ENCODE data around the gene KCNH4. TPM values are rescaled to one million over a fixed set of nuclear protein-coding genes. Genes with fewer than 3 reads are reported as not detected.
A peak's percentile ranks its signal among the peaks of the same experiment; 100 is the strongest.

The KCNH4 gene
- total RNA-seq, 1 donor from 2014 or later, result not detected

- H3K27me3 ChIP-seq, result no peaks in the 10 kb centered on the region
- H3K4me3 Mint-ChIP-seq, result no peak overlapping the region
- H3K4me1 Mint-ChIP-seq, result peaks cover 3% of the 10 kb centered on the region
- no peaks in the 10 kb centered on the region for H4K20me1 ChIP-seq (ENCODE audit: low read depth)
- DNase-seq (ENCODE audit: low spot score), result no peak
- no peak overlapping the region for H3K9ac ChIP-seq
- no peaks in the 10 kb centered on the region for H3K36me3 ChIP-seq
- H3K27me3 Mint-ChIP-seq (ENCODE audit: insufficient read depth, low read depth), result peaks cover 13% of the 10 kb centered on the region
- no peak overlapping the region for H2AFZ ChIP-seq (replicated peaks)
- H3K79me2 ChIP-seq (ENCODE audit: low read depth), result no peaks in the 10 kb centered on the region
- TF ChIP-seq EZH2phosphoT487 (IDR thresholded peaks at IDR 0.05) (no peak), EZH2 (IDR thresholded peaks at IDR 0.05) (no peak)
- TF ChIP-seq, protein P1, sequence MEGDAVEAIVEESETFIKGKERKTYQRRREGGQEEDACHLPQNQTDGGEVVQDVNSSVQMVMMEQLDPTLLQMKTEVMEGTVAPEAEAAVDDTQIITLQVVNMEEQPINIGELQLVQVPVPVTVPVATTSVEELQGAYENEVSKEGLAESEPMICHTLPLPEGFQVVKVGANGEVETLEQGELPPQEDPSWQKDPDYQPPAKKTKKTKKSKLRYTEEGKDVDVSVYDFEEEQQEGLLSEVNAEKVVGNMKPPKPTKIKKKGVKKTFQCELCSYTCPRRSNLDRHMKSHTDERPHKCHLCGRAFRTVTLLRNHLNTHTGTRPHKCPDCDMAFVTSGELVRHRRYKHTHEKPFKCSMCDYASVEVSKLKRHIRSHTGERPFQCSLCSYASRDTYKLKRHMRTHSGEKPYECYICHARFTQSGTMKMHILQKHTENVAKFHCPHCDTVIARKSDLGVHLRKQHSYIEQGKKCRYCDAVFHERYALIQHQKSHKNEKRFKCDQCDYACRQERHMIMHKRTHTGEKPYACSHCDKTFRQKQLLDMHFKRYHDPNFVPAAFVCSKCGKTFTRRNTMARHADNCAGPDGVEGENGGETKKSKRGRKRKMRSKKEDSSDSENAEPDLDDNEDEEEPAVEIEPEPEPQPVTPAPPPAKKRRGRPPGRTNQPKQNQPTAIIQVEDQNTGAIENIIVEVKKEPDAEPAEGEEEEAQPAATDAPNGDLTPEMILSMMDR (IDR thresholded peaks at IDR 0.05), result no peak
- H3K4me2 ChIP-seq, result no peak overlapping the region
- no peaks in the 10 kb centered on the region for H3K9me3 Mint-ChIP-seq
- no peak overlapping the region for H3K27ac Mint-ChIP-seq
- no peak overlapping the region for H3K27ac ChIP-seq
- no peaks in the 10 kb centered on the region for H3K9me3 ChIP-seq (ENCODE audit: low read depth)
- no peaks in the 10 kb centered on the region for H3K4me1 ChIP-seq
- no peaks in the 10 kb centered on the region for H3K36me3 Mint-ChIP-seq
- no peaks in the 10 kb centered on the region for H3F3A ChIP-seq (ENCODE audit: low read depth)
- H3K4me3 ChIP-seq, result no peak overlapping the region
Observed at GRCh38 chr17:42165751-42166150, 15.2 kb downstream of the KCNH4 start.

DNA sequence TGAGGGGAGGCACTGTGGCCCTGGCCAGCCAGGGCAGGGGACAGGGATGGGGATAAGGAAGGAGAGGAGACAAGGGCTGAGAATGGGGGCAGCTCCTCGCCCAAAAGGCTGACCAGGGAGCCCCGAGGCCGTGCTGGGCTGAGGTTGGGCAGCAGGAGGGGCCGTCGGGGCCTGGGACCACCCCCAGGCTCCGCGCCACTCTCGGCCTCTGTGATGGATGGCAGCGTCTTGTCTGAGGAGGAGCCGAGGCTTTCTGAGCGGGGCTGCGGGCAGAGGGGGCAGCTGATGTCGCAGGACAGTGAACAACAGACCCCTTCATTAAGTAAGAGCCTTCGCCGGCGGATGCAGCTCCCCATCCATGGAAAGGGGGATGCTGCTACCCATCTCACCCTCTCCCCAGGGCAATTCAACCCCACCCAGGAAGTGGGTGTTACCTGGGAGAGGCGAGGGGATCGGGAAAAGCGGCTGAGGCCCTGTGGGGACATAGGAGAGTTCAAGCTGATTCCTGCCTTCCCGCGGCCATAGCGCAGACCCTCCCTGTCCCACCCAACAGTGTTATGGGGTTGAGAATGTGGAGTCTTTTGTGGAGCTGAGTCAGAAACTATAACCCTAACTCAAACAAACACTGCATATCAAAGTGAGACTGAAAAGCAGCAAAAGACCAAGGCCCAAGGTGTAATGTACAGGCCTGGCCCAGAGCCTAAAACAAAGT is 17.1 kb downstream of the KCNH4 start:
- no peaks in the 10 kb centered on the region for H3K36me3 ChIP-seq
- H3K27me3 ChIP-seq, result no peaks in the 10 kb centered on the region
- Mint-ChIP-seq H3K27me3 (ENCODE audit: insufficient read depth, low read depth) (peaks cover 15% of the 10 kb centered on the region), H3K27ac (peak overlapping the region; percentile 74), H3K4me3 (no peak overlapping the region), H3K36me3 (no peaks in the 10 kb centered on the region), H3K9me3 (no peaks in the 10 kb centered on the region), H3K4me1 (peaks cover 19% of the 10 kb centered on the region)
- H3K9me3 ChIP-seq (ENCODE audit: low read depth), result no peaks in the 10 kb centered on the region
- H3K4me2 ChIP-seq, result no peak overlapping the region
- no peak overlapping the region for H3K4me3 ChIP-seq
- H3K79me2 ChIP-seq (ENCODE audit: low read depth), result no peaks in the 10 kb centered on the region
- H3F3A ChIP-seq (ENCODE audit: low read depth), result no peaks in the 10 kb centered on the region
- TF ChIP-seq, protein P1 (IDR thresholded peaks at IDR 0.05), result no peak
- TF ChIP-seq EZH2phosphoT487 (IDR thresholded peaks at IDR 0.05) (no peak), EZH2 (IDR thresholded peaks at IDR 0.05) (no peak)
- H3K9ac ChIP-seq, result no peak overlapping the region
- H3K4me1 ChIP-seq, result no peaks in the 10 kb centered on the region
- H3K27ac ChIP-seq, result no peak overlapping the region
- H4K20me1 ChIP-seq (ENCODE audit: low read depth), result no peaks in the 10 kb centered on the region
- no peak for DNase-seq (ENCODE audit: low spot score)
- no peak overlapping the region for H2AFZ ChIP-seq (replicated peaks)

DNA sequence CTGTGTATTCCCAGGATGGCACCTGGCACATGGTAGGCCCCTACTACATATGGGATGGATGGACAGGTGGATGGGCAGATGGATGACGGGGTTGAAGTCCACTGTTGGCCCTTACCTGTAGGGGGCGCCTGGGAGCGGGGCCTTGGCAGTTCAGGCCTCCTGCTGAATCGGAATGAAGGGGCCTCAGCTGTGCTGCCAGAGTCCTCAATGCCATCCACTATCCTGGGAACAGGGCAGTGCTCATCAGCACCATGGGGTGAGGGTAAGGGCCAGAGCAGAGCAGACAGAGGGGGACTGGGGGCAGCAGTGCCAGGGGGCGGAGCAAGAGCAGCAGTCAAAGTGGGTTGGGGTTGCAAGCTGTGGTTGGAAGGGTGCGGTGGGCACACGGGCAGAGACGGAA is 17.8 kb downstream of the KCNH4 start:
- no peak overlapping the region for H3K4me2 ChIP-seq
- no peak overlapping the region for H3K4me3 ChIP-seq
- Mint-ChIP-seq H3K36me3 (no peaks in the 10 kb centered on the region), H3K9me3 (no peaks in the 10 kb centered on the region), H3K4me3 (peak overlapping the region; percentile 50), H3K4me1 (peaks cover 19% of the 10 kb centered on the region), H3K27me3 (ENCODE audit: insufficient read depth, low read depth) (peaks cover 17% of the 10 kb centered on the region), H3K27ac (peak overlapping the region; percentile 85)
- H3K79me2 ChIP-seq (ENCODE audit: low read depth), result no peaks in the 10 kb centered on the region
- H4K20me1 ChIP-seq (ENCODE audit: low read depth), result no peaks in the 10 kb centered on the region
- H3K27me3 ChIP-seq, result no peaks in the 10 kb centered on the region
- H3F3A ChIP-seq (ENCODE audit: low read depth), result no peaks in the 10 kb centered on the region
- H3K9me3 ChIP-seq (ENCODE audit: low read depth), result no peaks in the 10 kb centered on the region
- no peak overlapping the region for H3K9ac ChIP-seq
- TF ChIP-seq, protein P1 (IDR thresholded peaks at IDR 0.05), result peak; percentile 63
- no peak for TF ChIP-seq EZH2 (IDR thresholded peaks at IDR 0.05)
- peak; percentile 60 for DNase-seq (ENCODE audit: low spot score)
- H3K4me1 ChIP-seq, result no peaks in the 10 kb centered on the region
- no peak overlapping the region for H2AFZ ChIP-seq (replicated peaks)
- H3K27ac ChIP-seq, result no peak overlapping the region
- H3K36me3 ChIP-seq, result no peaks in the 10 kb centered on the region
